Upper lobe of left lung (tissue), 6 donors: ENCODE measurements around the gene ITK. TPM values are rescaled to one million over a fixed set of nuclear protein-coding genes. Genes with fewer than 3 reads are reported as not detected.

Source experiments
- ATAC-seq, 2 donors: fragments of 200-7000 bp; cut with Tn5 transposase; one replicate each; pipeline ENCODE4 v1.9.1; 2022; ENCODE audit warnings: mild to moderate bottlenecking in 2 of 2, moderate library complexity in 2 of 2; ENCODE audit not compliant: low FRiP score in 2 of 2
- DNase-seq, 2 donors: peaks; one replicate each; pipeline ENCODE4 v3.0.0-alpha.2; 2019 to 2020
- H3K27ac ChIP-seq, 4 donors: fragments of 200-600 bp; sonication (generic); one replicate each; pipeline ENCODE4 v1.5.1; 2016 to 2019
- H3K27me3 ChIP-seq, 4 donors: fragments of 200-600 bp; sonication (generic); one replicate each; pipeline ENCODE4 v1.5.1; 2017 to 2019
- H3K36me3 ChIP-seq, 4 donors: fragments of 200-600 bp; sonication (generic); one replicate each; pipeline ENCODE4 v1.5.1; 2016 to 2019
- H3K4me1 ChIP-seq, 4 donors: fragments of 200-600 bp; sonication (generic); one replicate each; pipeline ENCODE4 v1.5.1; 2018 to 2019
- H3K4me3 ChIP-seq, 4 donors: fragments of 200-600 bp; sonication (generic); one replicate each; pipeline ENCODE4 v1.5.1; 2017 to 2019; ENCODE audit warnings: mild to moderate bottlenecking in 2 of 4, moderate library complexity in 1 of 4
- H3K9me3 ChIP-seq, 4 donors: fragments of 200-600 bp; sonication (generic); one replicate each; pipeline ENCODE4 v1.5.1; 2018 to 2019
- CTCF ChIP-seq, 6 experiments: fragments of 450-650 bp in 4 of 6; fragments of 200-600 bp in 2 of 6; sonication (generic) in 2 of 6; IDR thresholded peaks; one replicate each; pipeline ENCODE4 v1.5.1; 2016 to 2019; ENCODE audit warnings: antibody characterized with exemption in 6 of 6
- EP300 ChIP-seq, 4 donors: sonication (generic); formaldehyde crosslinking; IDR thresholded peaks; one replicate each; pipeline ENCODE4 v1.5.1; 2017; ENCODE audit warnings: antibody characterized with exemption in 4 of 4, control low read depth in 2 of 4
- POLR2A ChIP-seq, 4 donors: fragments of 450-650 bp; IDR thresholded peaks; one replicate each; pipeline ENCODE4 v1.5.1; 2016 to 2017; ENCODE audit warnings: antibody characterized with exemption in 4 of 4, mild to moderate bottlenecking in 2 of 4
- POLR2AphosphoS5 ChIP-seq, 2 donors: sonication (generic); formaldehyde crosslinking; IDR thresholded peaks; one replicate each; pipeline ENCODE4 v1.5.1; 2017; ENCODE audit warnings: antibody characterized with exemption in 2 of 2
- WGBS, 2 donors: methylation state at CpG; one replicate each; pipeline ENCODE4 v1.1.5; 2017 to 2018; 5-methylcytosine and 5-hydroxymethylcytosine counted together
- total RNA-seq, 6 donors: library from RNA; depleted of rRNA in 4 of 6; stranded (reverse); fragments of >200 nt in 4 of 6; gene quantifications; one replicate each; pipeline versions ENCODE4 v1.1.0 to v1.2.1, GENCODE V29; 2016 to 2021
- donor health status: DM: no; HTN: no; CAD: no; lungs with moderate emphysema.
- donor health status: DM: no; HTN: yes; CAD: no; lungs with severe emphysema.

ITK gene
- total RNA-seq, 6 donors from 2014 or later = 5.0 to 15.2 (median 7.0) TPM

GRCh38 chr5:157258450-157258849 lies 77.8 kb downstream of the ITK start:
- no peak for ATAC-seq
- H3K36me3 ChIP-seq = no peaks in the 10 kb centered on the region

GRCh38 chr5:157259699-157260098 lies 79.1 kb downstream of the ITK start:
- no peaks in the 10 kb centered on the region for H3K9me3 ChIP-seq
- 79 to 91% methylated on average over 4 of the region's 4 CpGs for WGBS, 2 donors
- ATAC-seq (no peak), DNase-seq (no peak)
- H3K4me1 ChIP-seq = peaks cover 0 to 12% (median 4%) of the 10 kb centered on the region in 4 donors
- H3K27me3 ChIP-seq = no peaks in the 10 kb centered on the region
- no peak for TF ChIP-seq POLR2A (IDR thresholded peaks at IDR 0.05)
- no peak for TF ChIP-seq EP300 (IDR thresholded peaks at IDR 0.05)
- TF ChIP-seq POLR2AphosphoS5 (IDR thresholded peaks at IDR 0.05) = no peak
- no peak for TF ChIP-seq CTCF (IDR thresholded peaks at IDR 0.05)
- no peak overlapping the region for H3K4me3 ChIP-seq
- H3K27ac ChIP-seq = no peak overlapping the region
- no peaks in the 10 kb centered on the region for H3K36me3 ChIP-seq

More at GRCh38 chr5:157258450-157258849, 77.8 kb downstream of the ITK start:
- no peak for DNase-seq
- no peak overlapping the region for H3K4me3 ChIP-seq
- H3K9me3 ChIP-seq = no peaks in the 10 kb centered on the region
- TF ChIP-seq POLR2A (IDR thresholded peaks at IDR 0.05) (no peak), CTCF (IDR thresholded peaks at IDR 0.05) (no peak), POLR2AphosphoS5 (IDR thresholded peaks at IDR 0.05) (no peak), EP300 (IDR thresholded peaks at IDR 0.05) (no peak)
- no peaks in the 10 kb centered on the region for H3K27me3 ChIP-seq
- WGBS, 2 donors = 92 to 98% methylated on average over 6 of the region's 6 CpGs
- peaks cover 0 to 4% (median 2%) of the 10 kb centered on the region in 4 donors for H3K4me1 ChIP-seq
- H3K27ac ChIP-seq = no peak overlapping the region

GRCh38 chr5:157263496-157264090 lies 83.0 kb downstream of the ITK start:
- Histone ChIP-seq H3K36me3 (no peaks in the 10 kb centered on the region), H3K27me3 (no peaks in the 10 kb centered on the region), H3K27ac (peak overlapping the region in 2 of 4 donors; percentile 23 to 73), H3K4me1 (peaks cover 7 to 48% (median 27%) of the 10 kb centered on the region in 4 donors), H3K9me3 (no peaks in the 10 kb centered on the region), H3K4me3 (no peak overlapping the region)
- no peak for TF ChIP-seq EP300 (IDR thresholded peaks at IDR 0.05)
- no peak for TF ChIP-seq POLR2AphosphoS5 (IDR thresholded peaks at IDR 0.05)
- TF ChIP-seq POLR2A (IDR thresholded peaks at IDR 0.05) = no peak
- no peak for TF ChIP-seq CTCF (IDR thresholded peaks at IDR 0.05)
- ATAC-seq (no peak), DNase-seq (peak in 1 of 2 donors; percentile 31)
- WGBS, 2 donors = 49 to 50% methylated on average over 7 of the region's 7 CpGs

- peaks cover 18 to 61% (median 37%) of the 10 kb centered on the region in 4 donors for H3K4me1 ChIP-seq
- peak within 1 kb of the TSS; percentile 55 to 93 (median 75) for H3K27ac ChIP-seq
- DNase-seq = peak; percentile 79 to 96
- H3K9me3 ChIP-seq = no peaks in the 10 kb centered on the region
- WGBS, 2 donors = 1% methylated on average over 15 to 16 of the region's 58 CpGs
- H3K27me3 ChIP-seq = no peaks in the 10 kb centered on the region
- ATAC-seq = peak; percentile 84 to 94
- H3K4me3 ChIP-seq = peak within 1 kb of the TSS; percentile 83 to 89 (median 87)
- H3K36me3 ChIP-seq = no peaks in the 10 kb centered on the region
- TF ChIP-seq POLR2A (IDR thresholded peaks at IDR 0.05) (peak in 1 of 4 donors; percentile 72), POLR2AphosphoS5 (IDR thresholded peaks at IDR 0.05) (peak in 1 of 2 donors; percentile 33), CTCF (IDR thresholded peaks at IDR 0.05) (no peak)
These were observed 85.2 kb downstream of the ITK start, which contains the start of gene CYFIP2 for GRCh38 chr5:157265714-157266285. Gene CYFIP2, plus strand, starts transcription at chr5:157266123. Its CDS starts 19,239 bp downstream, at chr5:157285362.
